Pulmonary artery endothelial cell (primary cell): Measurements from ENCODE around the gene ABCD3. TPM values are rescaled to one million over a fixed set of nuclear protein-coding genes. Genes with fewer than 3 reads are reported as not detected.

Experiments used
- DNase-seq: peaks from one replicate; pipeline ENCODE4 v3.0.0-alpha.2; 2011; ENCODE audit warnings: low read depth, low spot score
- total RNA-seq: library from RNA; depleted of rRNA; stranded (reverse); fragments of >200 nt; gene quantifications from 2 replicates; pipeline ENCODE4 v1.2.3, GENCODE V29; 2014

Gene ABCD3
- total RNA-seq, 1 donor from 2014 or later: 30.5 TPM

DNA sequence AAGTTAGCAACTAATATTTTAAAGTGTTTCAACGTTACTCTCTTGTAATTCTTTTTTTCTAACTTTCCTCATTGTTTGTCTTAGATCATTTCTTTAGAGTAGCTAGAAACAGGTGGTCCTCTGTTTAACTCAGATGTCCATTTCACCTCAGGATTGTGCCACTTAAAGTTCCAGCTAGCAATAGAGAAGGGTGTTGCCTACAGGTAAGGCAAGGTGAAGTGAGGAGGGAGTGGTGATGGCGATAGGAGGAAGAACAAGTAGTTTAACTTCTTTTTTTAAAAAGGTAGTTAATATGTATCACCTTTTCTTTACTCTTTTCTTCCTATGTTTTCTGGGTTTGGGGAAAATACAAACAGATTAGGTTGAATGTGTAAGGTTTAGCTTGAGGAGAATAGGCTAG is 44.4 kb downstream of the ABCD3 start:
- no peak for DNase-seq

DNA sequence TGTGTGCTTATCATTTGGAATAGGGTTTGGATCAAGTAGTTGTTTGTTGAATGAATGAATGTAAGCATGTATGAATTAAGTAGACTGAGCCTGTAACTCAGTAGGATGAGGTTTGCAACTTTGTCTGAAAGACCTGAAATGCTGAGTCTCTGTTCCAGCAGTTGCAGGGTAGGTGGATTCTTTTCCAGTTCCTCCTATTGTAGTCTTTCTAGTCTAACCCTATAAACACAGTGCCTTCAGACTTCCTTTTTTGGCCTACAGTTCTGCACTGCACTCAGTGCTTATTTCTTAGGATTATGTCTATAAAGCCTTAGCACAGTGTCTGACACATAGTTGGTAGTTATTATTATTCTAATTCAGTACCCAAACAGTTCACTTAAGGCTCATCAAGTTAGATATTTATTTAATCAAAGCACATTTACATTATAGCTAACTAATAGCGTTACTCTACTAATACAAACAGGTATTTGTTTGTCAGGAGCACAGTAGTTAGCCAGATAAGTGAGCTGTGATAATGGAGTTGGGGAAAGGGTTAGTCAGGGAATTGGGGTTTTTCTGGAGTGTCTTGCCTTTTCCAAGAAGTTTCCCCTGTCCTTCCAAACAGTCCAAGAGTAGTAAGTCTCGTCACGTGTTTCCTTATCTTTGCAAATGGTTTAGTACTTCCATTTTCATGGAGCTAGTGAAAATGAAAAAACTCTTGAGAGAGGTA is 45.0 kb downstream of the ABCD3 start:
- DNase-seq: no peak

DNA sequence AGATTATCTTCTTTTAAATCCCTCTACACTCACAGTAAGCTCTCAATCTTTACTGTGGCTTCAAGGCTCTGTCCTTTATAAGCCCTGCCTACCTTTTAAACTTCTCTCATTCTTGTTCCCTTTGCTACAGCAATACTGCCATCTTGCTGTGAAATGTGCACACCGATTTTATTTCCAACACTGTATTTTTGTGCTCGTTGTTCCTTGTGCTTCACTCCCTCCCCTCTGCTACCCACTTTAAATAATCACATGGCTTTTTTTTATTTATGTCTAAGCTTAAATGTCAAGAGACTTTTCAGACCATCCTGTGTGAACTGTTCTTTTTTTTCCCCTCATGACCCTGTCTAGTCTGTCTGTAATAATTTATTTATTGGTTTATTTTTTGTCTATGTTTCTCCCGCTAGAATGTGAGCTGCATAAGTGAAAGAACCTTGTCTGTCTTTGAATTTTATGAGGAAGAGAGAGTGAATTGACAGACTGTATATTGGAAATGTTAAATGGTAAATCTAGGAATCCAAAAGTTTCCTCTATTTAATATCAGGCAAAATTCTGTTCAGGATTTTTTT is 45.7 kb downstream of the ABCD3 start:
- DNase-seq: peak; percentile 10

DNA sequence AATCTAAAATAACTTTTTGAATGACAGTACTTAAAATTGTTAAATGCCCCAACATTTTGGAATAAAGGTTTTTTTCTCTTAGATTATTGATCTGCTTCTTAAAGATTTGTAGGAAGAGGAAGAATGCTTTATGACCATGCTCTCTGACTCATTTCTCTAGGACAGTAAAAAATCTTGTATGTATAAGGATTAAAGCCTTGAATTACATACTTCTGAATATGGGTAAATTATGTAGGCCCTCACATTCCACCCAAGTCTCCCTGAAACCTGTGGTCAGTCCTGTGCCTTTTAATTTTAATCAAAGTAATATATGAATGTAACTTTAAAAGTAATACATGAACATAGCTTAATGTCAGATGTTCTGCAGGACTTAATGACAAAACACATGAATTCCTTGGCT is 50.5 kb downstream of the ABCD3 start:
- no peak for DNase-seq

DNA sequence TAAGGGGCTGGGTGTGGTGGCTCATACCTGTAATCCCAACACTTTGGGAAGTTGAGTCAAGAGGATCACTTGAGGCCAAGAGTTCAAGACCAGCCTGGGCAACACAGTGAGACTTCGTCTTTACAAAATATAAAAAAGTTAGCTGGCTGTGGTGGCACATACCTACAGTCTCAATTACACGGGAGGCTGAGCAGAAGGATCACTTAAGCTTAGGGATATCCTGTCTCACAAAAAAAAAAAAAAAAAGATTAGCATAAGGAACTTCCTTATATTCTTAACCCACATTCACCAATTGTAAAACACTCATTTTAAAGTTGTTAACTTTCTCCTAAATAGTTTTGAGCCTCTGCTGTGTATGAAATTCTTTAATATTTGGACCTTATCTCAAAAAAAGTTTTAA is 53.1 kb downstream of the ABCD3 start:
- no peak for DNase-seq

DNA sequence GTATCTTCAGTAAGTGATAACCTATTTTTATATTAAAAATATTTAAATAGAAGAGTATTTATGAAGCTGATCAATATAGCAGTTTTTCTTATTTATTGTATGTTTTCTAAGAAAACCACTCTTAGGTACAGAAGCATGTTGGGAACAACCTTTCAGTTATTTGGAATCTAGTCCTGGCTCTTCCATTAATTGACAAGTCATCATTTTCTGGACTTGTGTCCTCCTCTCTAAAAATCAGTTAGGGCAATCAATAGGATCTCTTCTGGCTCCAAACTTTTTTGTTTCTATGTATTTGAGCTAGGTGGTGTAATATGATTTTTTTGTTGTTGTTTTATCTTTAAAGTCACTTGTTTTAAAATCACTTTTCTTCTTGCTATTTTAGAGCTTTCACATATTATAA is 57.0 kb downstream of the ABCD3 start:
- DNase-seq: no peak

DNA sequence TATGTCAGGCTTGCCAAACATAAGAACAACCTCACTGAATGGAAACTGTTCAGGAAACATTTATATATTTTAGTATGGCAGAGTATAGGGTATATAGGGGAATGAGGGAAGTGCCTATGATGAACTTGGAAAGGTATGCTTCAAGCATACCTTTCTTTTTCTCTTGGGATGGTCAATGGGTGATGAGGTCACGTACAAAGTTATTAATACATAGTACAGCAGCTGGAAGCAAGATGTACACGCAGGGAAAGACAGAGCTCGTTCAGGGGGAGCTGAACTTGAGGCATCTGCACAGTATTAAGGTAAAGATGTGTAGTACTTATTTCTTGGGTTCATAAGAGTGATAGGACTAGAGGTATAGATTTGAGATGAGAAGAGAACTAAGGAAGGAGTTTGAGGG is 61.5 kb downstream of the ABCD3 start:
- DNase-seq: no peak

DNA sequence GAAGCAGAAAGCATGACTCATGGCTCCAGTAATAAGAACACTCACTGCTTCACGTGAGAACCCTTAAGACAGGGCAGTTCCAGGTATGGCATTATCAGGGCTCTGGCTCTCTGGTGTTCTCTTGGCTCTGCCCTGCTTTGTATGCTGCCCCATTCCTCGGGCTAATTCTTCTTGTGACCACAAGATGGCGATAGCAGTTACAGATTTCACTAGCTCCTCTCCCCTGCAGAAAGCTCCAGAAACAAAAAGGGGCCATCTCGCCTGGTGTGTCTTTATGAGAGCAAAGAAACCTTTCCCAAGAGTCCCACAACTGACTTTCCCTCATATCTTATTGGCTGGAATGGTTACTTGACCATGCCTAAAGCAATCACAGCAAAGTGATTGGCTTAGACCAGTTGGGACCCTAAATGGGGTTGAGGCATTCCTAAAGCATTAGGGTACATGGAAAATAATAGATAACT is 63.3 kb downstream of the ABCD3 start:
- peak; percentile 36 for DNase-seq

DNA sequence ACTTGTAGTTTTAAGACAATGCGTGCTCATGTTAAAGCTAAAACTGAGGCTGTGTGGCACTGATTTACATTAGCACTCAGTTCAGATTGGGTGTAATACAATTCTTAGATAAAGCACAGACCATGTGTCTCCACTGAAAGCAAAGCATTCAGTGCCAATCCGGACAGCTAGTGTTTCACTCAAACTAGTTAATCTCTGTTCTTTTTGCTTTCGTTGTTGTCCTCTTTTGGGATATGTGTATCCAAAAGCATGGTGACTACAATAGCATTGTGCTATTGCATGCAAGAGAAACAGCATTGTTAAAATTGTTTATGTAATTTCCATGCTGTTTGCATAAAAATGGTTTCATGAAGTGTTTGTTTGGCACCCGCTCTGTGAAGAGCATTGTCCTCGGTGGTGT is 68.8 kb downstream of the ABCD3 start:
- DNase-seq: no peak

DNA sequence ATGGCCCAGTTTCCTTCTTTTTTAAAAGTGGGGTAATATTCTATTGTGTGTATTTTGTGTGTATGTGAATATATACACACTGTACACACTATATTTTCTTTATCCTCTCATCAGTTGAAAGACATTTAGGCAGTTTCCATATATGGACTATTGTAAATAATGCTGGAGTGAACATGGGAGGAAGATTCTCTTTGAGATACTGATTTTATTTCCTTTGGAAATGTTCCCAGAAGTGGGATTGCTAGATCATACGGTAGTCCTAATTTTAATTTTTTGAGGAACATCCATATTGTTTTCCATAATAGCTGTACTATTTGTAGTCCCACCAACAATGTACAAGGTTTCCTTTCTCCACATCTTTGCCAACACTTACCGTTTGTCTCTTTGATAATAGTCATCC is 72.4 kb downstream of the ABCD3 start:
- no peak for DNase-seq

DNA sequence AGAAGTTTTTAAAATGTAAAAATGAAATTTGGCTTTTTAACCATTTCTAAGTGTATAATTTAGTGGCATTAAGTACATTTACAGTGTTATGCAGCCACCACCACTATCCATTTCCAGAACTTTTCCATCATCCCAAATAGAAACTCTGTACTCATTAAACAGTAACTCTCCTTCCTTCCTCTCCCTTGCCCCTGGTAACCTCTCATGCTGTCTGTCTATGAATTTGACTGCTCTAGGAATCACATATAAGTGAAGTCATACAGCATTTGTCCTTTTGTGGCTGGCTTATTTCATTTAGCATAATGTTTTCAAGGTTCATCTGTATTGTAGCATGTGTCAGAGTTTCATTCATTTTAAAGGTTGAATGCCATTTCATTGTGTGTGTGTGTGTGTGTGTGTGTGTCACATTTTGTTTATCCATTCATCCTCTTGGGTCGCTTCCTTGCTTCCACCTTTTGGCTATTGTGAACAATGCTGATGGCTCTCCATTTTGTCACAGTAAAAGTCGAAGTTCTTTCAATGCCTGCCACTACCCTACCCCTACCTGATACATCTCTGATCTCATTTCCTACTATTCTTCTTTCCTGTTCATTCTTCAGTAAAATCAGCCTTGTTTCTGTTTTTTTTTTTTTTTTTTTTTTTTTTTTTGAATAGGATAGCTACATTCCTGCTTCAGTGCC is 78.0 kb downstream of the ABCD3 start:
- DNase-seq: no peak

DNA sequence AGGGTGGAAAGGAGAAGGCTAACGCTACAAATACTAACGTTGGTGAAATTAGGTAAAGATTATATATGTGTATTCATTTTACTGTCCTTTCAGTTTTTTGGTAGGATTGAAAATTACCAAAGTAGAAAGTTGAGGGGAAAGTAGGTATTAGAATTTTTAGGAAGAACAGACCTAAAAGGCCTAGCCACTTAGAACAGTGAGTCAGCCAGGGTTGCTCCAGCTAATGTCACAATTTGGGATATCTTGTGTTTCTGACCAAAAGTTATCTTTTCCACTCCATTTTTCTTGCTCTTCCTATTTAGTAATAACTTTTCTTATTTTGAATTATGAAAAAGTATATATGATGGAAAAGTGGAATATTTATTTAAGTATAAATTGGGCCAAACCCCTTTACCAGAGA is 83.2 kb downstream of the ABCD3 start:
- no peak for DNase-seq

DNA sequence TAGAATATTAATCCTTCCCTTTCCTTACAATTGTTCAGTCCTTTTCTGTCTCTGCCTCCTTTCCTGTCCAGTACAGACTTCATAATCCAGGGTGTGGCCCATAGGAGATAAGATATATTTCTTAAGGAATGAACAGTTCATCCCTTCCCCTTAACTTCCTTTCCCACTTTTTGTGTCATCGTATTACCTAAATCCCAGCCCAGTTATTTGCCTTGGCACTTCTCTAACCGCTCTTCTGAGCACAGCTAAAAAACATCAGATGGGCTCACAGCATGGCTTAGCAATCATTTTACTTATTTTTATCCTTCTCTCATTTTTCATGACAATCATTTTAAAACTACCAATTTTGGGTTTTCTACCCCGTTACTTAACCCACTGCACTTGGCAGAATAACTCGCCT is 83.7 kb downstream of the ABCD3 start:
- DNase-seq: no peak

DNA sequence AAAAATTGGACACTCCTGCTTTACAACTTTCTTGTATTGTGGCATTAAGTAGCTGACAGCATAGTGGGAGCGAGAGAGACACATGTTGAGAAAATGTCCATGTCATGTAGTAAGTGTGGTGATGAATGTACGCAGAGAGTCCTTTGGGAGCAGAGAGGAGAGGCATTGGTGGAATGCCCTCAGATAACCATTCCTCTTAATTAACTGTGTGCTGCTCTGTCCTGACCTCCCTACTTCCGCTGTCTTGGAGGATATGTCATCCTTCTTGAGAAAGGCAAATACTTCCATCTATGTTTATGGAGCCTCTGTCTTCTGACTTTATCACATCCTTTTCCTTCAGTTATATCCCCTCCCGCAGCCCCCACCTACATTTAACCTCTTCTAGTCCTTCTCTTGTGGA is 85.0 kb downstream of the ABCD3 start:
- DNase-seq: no peak

DNA sequence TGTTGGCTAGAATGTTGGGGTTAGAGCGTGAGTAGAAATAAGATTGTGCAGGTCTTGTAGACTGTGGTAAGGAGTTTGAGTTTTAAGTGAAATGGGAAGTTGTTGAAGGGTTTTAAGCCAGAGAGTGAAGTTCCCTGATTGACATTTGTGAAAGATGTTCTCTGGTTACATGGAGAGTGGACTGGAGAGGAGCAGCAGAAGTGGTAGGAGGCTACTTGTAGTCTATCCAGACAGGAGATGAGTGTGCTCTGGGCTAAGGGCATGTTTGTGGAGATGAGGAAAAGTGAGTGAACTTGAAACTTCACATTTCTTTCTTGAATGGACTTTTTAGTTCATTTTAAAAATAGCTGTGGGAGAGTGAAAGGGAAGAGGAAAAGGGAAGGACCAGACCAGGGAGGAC is 86.4 kb downstream of the ABCD3 start:
- DNase-seq: no peak

DNA sequence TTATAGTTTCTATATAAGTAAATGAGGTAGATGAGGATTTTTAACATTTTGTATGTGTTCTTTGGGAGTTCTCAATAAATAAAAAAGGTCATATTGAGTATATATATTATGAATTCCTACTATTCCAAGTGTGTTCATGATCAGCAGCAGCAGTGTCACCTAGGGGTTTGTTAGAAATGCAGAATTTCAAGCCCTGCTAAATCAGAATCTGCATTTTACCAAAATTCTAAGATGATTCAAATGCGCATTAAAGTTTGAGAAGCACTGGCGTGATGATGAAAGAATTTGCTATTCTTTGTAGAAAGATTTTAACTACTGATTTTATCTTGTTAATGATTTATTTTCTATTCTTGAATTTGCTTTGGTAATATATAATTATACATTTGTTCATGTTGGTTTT is 94.6 kb downstream of the ABCD3 start:
- DNase-seq: no peak

DNA sequence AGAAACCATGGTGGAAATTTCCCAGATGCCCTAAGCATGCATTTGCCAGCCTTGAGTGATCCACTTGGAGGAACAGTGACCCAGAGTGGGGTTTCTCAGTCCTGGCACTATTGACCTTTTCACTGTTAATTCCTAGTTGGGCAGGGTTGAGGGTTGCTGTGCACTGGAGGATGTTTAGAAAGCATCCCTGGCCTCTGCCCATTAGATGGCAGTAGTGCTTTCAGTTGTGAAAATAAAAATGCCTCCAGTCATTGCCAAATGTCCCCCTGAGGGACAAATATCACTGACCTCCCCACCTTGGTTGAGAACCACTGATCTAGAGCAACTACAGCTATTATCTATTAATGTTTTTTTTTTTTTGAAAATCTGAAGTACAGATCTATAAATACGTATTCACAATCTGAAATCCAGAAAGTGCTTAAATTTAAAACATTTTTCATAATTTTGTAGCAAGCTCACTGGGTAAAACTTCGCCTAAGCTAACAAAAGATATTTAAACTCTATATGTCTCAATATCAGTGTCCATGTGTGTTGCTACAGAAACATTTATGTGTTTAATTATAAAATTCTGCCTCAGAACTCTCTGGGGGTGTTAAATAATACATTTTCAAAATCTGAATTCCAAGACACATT is 96.0 kb downstream of the ABCD3 start:
- no peak for DNase-seq

DNA sequence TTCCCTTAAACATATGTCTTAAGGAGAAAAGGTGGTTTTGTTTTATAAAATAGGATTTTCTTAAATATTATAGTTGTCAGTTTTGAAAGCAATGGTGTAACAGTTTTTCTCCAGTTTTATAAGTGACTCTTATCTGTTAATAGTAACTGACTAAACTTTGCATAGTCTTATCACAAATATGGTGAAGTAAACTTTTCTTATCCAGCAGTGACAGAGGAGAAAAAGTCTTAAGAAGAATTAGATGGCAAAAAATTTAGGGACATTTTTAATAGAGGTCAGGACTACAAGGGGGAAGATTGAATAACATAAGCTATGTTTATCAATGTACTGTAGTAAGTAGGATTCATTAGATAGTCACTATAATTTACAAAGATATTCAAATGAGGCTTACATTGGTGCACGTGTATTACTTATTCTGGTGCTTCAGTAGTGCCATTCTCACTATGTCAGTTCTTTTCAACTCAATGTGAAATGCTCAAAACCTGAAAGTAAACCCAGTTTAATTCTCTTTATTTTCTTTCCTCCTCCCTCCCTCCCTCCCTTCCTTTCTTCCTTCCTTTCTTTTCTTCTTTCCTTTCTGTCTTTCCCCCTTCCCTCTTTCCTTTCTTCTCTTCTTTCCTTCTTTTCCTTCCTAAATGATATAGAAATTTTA is 97.2 kb downstream of the ABCD3 start:
- no peak for DNase-seq

DNA sequence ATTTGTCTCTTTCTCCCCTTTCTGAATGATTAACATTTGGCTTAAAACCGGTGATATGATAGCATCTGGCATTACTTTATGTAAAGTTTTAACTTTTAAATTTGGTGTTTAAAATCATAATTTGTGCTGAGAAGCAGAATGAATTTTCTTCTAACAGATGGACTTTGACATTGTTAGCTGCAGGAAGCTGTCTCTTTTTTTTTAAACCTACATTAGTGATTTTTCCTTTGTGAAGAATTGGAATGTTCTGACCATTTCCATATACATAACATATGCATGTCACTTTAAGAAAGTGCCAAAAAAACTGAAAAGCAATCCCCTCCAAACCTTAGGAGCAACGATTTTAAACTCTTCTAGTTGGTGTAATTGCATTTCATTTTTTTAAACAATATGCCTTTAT is 101.2 kb downstream of the ABCD3 start:
- DNase-seq: no peak

DNA sequence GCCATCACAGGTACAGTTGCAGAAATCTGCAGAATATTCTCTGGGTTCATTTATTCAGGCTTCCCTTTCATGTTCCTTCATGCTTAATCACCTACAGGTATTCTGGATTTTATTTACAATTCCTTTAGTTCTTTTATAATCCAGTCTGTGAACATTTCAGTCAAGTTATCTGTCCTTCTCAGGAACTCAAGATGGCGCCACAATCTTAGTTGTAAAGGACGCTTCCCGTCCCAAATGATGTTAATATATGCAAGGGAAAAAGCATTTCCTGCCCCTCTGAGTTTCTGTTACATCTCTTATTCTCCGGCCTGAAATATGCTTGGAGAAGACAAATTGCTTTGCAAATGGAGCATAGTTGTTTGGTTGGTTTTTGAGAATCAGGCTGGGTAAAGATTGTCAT is 104.1 kb downstream of the ABCD3 start:
- peak; percentile 19 for DNase-seq

DNA sequence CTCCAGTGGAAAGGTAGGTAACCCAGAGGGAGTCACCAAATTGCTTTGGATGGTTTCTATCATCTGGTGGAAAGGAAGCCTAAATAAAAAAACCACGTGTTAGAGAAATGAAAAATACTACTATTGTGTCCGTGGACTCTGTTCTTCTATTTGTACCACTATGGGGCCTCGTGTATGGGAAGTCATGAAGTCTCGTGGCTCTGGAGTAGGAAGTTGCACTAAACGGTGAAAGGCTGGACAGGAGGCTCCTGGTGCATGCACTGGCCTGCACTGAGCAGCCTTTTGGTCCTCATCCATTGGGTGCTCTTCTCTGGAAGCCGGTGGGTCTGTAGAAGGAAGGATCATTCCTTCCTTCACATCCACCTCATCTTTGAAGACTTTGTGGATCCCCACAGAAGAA is 106.3 kb downstream of the ABCD3 start:
- DNase-seq: no peak
